H1 (cell line): ENCODE results near the gene CD151. TPM values are rescaled to one million over a fixed set of nuclear protein-coding genes. Genes with fewer than 3 reads are reported as not detected.

ENCODE experiments used
- CTCF ChIA-PET: fragments of 300-600 bp; sonication (Branson Sonifier 250); formaldehyde crosslinking; loops from one replicate; lab custom pipeline; 2021; ENCODE audit not compliant: partially characterized antibody; lab: Charles Lee
- POLR2A ChIA-PET: fragments of 300-600 bp; sonication (Branson Sonifier 250); formaldehyde crosslinking; loops from one replicate; lab custom pipeline; 2021; ENCODE audit warnings: inconsistent platforms; ENCODE audit not compliant: partially characterized antibody; lab: Charles Lee
- DNase-seq, 2 experiments: peaks; one replicate each; pipeline versions ENCODE4 v3.0.0 to v3.0.0-alpha.2; 2010 to 2022; ENCODE audit warnings: low spot score in 2 of 2, low read depth in 1 of 2, mixed read lengths in 1 of 2
- FAIRE-seq: peaks from 2 replicates; lab custom pipeline; 2011; peaks lifted over from hg19 to GRCh38; lab: Jason Lieb, UNC
- H2AFZ ChIP-seq: 2 replicates; pipeline ENCODE4 v1.8.1; 2012; ENCODE audit warnings: low read length, inconsistent platforms
- H2AK5ac ChIP-seq: 2 replicates; pipeline ENCODE4 v1.6.1; 2013; ENCODE audit warnings: low read depth, low read length
- H2BK120ac ChIP-seq: replicated peaks from 2 replicates; pipeline ENCODE3; 2013; ENCODE audit warnings: low read depth, low read length, inconsistent platforms
- H2BK12ac ChIP-seq: 2 replicates; pipeline ENCODE4 v1.6.1; 2013; ENCODE audit warnings: low read depth, low read length
- H2BK15ac ChIP-seq: 2 replicates; pipeline ENCODE4 v1.6.1; 2013; ENCODE audit warnings: low read length
- H2BK20ac ChIP-seq: 2 replicates; pipeline ENCODE4 v1.6.1; 2013; ENCODE audit warnings: low read length
- H2BK5ac ChIP-seq: 2 replicates; pipeline ENCODE4 v1.6.1; 2013; ENCODE audit warnings: low read depth, low read length
- H3K14ac ChIP-seq: 2 replicates; pipeline ENCODE4 v1.6.1; 2013; ENCODE audit warnings: inconsistent platforms; ENCODE audit not compliant: insufficient read length
- H3K18ac ChIP-seq: 2 replicates; pipeline ENCODE4 v1.6.1; 2013; ENCODE audit warnings: low read length; ENCODE audit errors: extremely low read depth
- H3K23ac ChIP-seq: 2 replicates; pipeline ENCODE4 v1.6.1; 2013; ENCODE audit warnings: inconsistent platforms; ENCODE audit not compliant: insufficient read length
- H3K23me2 ChIP-seq: 2 replicates; pipeline ENCODE4 v1.6.1; 2013; ENCODE audit warnings: low read depth, low read length
- H3K27ac ChIP-seq: 2 replicates; pipeline ENCODE4 v1.6.1; 2011; ENCODE audit warnings: low read depth, low read length, inconsistent platforms
- H3K27me3 ChIP-seq, 4 experiments: replicated peaks in 1 of 4; 1 replicate in 1 of 4; 2 replicates in 3 of 4; pipeline versions ENCODE4 v1.6.1 to v1.8.1; 2011 to 2013; ENCODE audit warnings: low read length in 3 of 4, mild to moderate bottlenecking in 3 of 4, inconsistent platforms in 2 of 4, mixed read lengths in 2 of 4, moderate library complexity in 1 of 4; ENCODE audit not compliant: control insufficient read depth in 3 of 4, insufficient read depth in 3 of 4; ENCODE audit errors: extremely low read depth in 1 of 4
- H3K36me3 ChIP-seq, 4 experiments: 2 replicates each; pipeline versions ENCODE4 v1.6.1 to v1.8.1; 2011 to 2013; ENCODE audit warnings: mild to moderate bottlenecking in 4 of 4, low read length in 3 of 4, moderate library complexity in 2 of 4, control low read depth in 1 of 4, inconsistent platforms in 1 of 4; ENCODE audit not compliant: insufficient read depth in 4 of 4, control insufficient read depth in 2 of 4
- H3K4ac ChIP-seq: replicated peaks from 2 replicates; pipeline ENCODE3; 2013; ENCODE audit warnings: low read length, low read depth, mixed read lengths, inconsistent platforms; ENCODE audit not compliant: insufficient read length
- H3K4me1 ChIP-seq, 4 experiments: replicated peaks in 1 of 4; 1 replicate in 1 of 4; 2 replicates in 3 of 4; pipeline versions ENCODE4 v1.6.1 to v1.8.1; 2011 to 2013; ENCODE audit warnings: low read length in 3 of 4, inconsistent platforms in 2 of 4, mixed read lengths in 1 of 4; ENCODE audit not compliant: insufficient read depth in 4 of 4, control insufficient read depth in 3 of 4
- H3K4me2 ChIP-seq, 2 experiments: 2 replicates each; pipeline versions ENCODE4 v1.6.1 to v1.8.1; 2011 to 2013; ENCODE audit warnings: low read depth in 2 of 2, low read length in 2 of 2, control low read depth in 1 of 2, inconsistent platforms in 1 of 2, mild to moderate bottlenecking in 1 of 2; ENCODE audit not compliant: insufficient read depth in 1 of 2
- H3K4me3 ChIP-seq, 4 experiments: fragments of 200-600, 300-600 bp in 1 of 4; sonication (generic), shearing (Covaris generic), sonication (Bioruptor Twin) in 1 of 4; 2 replicates each; pipeline versions ENCODE4 v1.5.1 to v1.8.1; 2011 to 2016; ENCODE audit warnings: low read length in 4 of 4, low read depth in 3 of 4, control low read depth in 2 of 4, inconsistent platforms in 2 of 4, mild to moderate bottlenecking in 2 of 4, mixed read lengths in 1 of 4, moderate library complexity in 1 of 4; ENCODE audit not compliant: insufficient read depth in 2 of 4; ENCODE audit errors: extremely low read depth in 1 of 4
- H3K56ac ChIP-seq: replicated peaks from 2 replicates; pipeline ENCODE3; 2013; ENCODE audit warnings: low read depth, mild to moderate bottlenecking, mixed read lengths, low read length, inconsistent platforms; ENCODE audit not compliant: insufficient read length
- H3K79me1 ChIP-seq: 2 replicates; pipeline ENCODE4 v1.6.1; 2013; ENCODE audit warnings: low read depth, low read length, control low read depth
- H3K79me2 ChIP-seq, 2 experiments: 2 replicates each; pipeline versions ENCODE4 v1.6.1 to v1.8.1; 2012 to 2013; ENCODE audit warnings: low read length in 2 of 2, mild to moderate bottlenecking in 2 of 2, inconsistent platforms in 1 of 2; ENCODE audit not compliant: insufficient read depth in 2 of 2, control insufficient read depth in 1 of 2
- H3K9ac ChIP-seq, 4 experiments: replicated peaks in 1 of 4; 1 replicate in 1 of 4; 2 replicates in 3 of 4; pipeline versions ENCODE4 v1.6.1 to v1.8.1; 2011 to 2013; ENCODE audit warnings: low read depth in 3 of 4, low read length in 3 of 4, control low read depth in 2 of 4, mild to moderate bottlenecking in 2 of 4, moderate library complexity in 2 of 4, inconsistent platforms in 1 of 4; ENCODE audit errors: extremely low read depth in 1 of 4
- H3K9me3 ChIP-seq, 2 experiments: 2 replicates each; pipeline versions ENCODE4 v1.6.1 to v1.8.1; 2012 to 2013; ENCODE audit warnings: mild to moderate bottlenecking in 2 of 2, moderate library complexity in 2 of 2, control low read depth in 1 of 2, inconsistent platforms in 1 of 2, low read depth in 1 of 2, low read length in 1 of 2, mixed read lengths in 1 of 2; ENCODE audit not compliant: insufficient read depth in 2 of 2
- H4K20me1 ChIP-seq, 2 experiments: replicated peaks in 1 of 2; 2 replicates each; pipeline versions ENCODE3 to v1.8.1; 2011 to 2013; ENCODE audit warnings: inconsistent platforms in 2 of 2, low read length in 2 of 2, mild to moderate bottlenecking in 1 of 2; ENCODE audit not compliant: insufficient read depth in 2 of 2, control insufficient read depth in 1 of 2
- H4K5ac ChIP-seq: 2 replicates; pipeline ENCODE4 v1.6.1; 2013; ENCODE audit warnings: low read length, low read depth, mixed read lengths, inconsistent platforms; ENCODE audit not compliant: insufficient read length
- H4K8ac ChIP-seq: 2 replicates; pipeline ENCODE4 v1.8.0; 2013; ENCODE audit warnings: mild to moderate bottlenecking, moderate library complexity, low read length, inconsistent platforms; ENCODE audit not compliant: insufficient read depth; ENCODE audit errors: extremely low read depth
- H4K91ac ChIP-seq: replicated peaks from 2 replicates; pipeline ENCODE3; 2013; ENCODE audit warnings: low read length, mixed read lengths, inconsistent platforms; ENCODE audit not compliant: insufficient read length
- ATF2 ChIP-seq: IDR thresholded peaks from 2 replicates; pipeline ENCODE4 v1.6.1; 2012; ENCODE audit warnings: low read length, inconsistent platforms
- ATF3 ChIP-seq: IDR thresholded peaks from 2 replicates; pipeline ENCODE4 v1.6.1; 2011; ENCODE audit warnings: low read depth, mild to moderate bottlenecking, low read length; ENCODE audit not compliant: insufficient read depth
- CBX8 ChIP-seq: fragments of 300-800, 300-1000 bp; sonication (generic); IDR thresholded peaks from 2 replicates; pipeline ENCODE4 v1.7.1; 2016; ENCODE audit warnings: low read depth, low read length, borderline replicate concordance
- EP300 ChIP-seq, 2 experiments: IDR thresholded peaks; 1 replicate in 1 of 2; 2 replicates in 1 of 2; pipeline ENCODE4 v1.6.1; 2011 to 2012; ENCODE audit warnings: low read depth in 2 of 2, low read length in 2 of 2, mild to moderate bottlenecking in 2 of 2, borderline replicate concordance in 1 of 2, inconsistent platforms in 1 of 2, moderate library complexity in 1 of 2
- JUN ChIP-seq: IDR thresholded peaks from 2 replicates; pipeline ENCODE4 v1.6.1; 2011; ENCODE audit warnings: low read depth, mild to moderate bottlenecking, improper control_type of control experiment, low read length
- RFX5 ChIP-seq: IDR thresholded peaks from 2 replicates; pipeline ENCODE4 v1.6.1; 2011; ENCODE audit warnings: low read depth, low read length, improper control_type of control experiment, borderline replicate concordance
- SP1 ChIP-seq: IDR thresholded peaks from 2 replicates; pipeline ENCODE4 v1.6.1; 2011; ENCODE audit warnings: low read depth, low read length
- SRF ChIP-seq: IDR thresholded peaks from 2 replicates; pipeline ENCODE4 v1.6.1; 2011; ENCODE audit warnings: mild to moderate bottlenecking, low read depth, low read length, moderate library complexity
- TAF1 ChIP-seq: IDR thresholded peaks from 2 replicates; pipeline ENCODE4 v1.6.1; 2011; ENCODE audit warnings: mild to moderate bottlenecking, low read depth, low read length
- YY1 ChIP-seq: IDR thresholded peaks from 2 replicates; pipeline ENCODE4 v1.6.1; 2011; ENCODE audit warnings: low read depth, mild to moderate bottlenecking, low read length
- WGBS, 2 experiments: shearing (Covaris generic) in 1 of 2; methylation state at CpG; one replicate each; pipeline versions ENCODE4 v1.1.6 to v1.1.7; 2013 to 2015; ENCODE audit warnings: low lambda C conversion rate in 2 of 2, mixed read lengths in 2 of 2, inconsistent platforms in 1 of 2, low coverage in 1 of 2, missing lambda C conversion rate in 1 of 2; ENCODE audit not compliant: insufficient replicate concordance in 2 of 2, insufficient coverage in 1 of 2, insufficient read length in 1 of 2; ENCODE audit errors: extremely low coverage in 1 of 2, missing lambda C conversion rate in 1 of 2; 5-methylcytosine and 5-hydroxymethylcytosine counted together
- polyA plus RNA-seq, 7 experiments: library from polyadenylated mRNA; depleted of rRNA in 3 of 7; stranded (reverse) in 5 of 7; unstranded in 2 of 7; fragments of >200 nt in 5 of 7; fragments of 200-250 nt in 2 of 7; gene quantifications; 1 replicate in 5 of 7; 2 replicates in 1 of 7; 4 replicates in 1 of 7; pipeline versions ENCODE4 v1.2.1 to v1.2.3, GENCODE V29; 2011 to 2013; ENCODE audit warnings: missing spikeins in 2 of 7, mixed read lengths in 2 of 7
- total RNA-seq: library from RNA; stranded (reverse); fragmentation: NEBNext Ultra II Directional; extraction: Animal tissue kit (Norgen Biotek cat#: 25700); gene quantifications from 2 replicates; pipeline ENCODE4 v1.2.1, GENCODE V29; 2021

The CD151 gene
- total and polyA plus RNA-seq, 2 of the 8 experiments (the other 6 are each of a cell fraction or from before 2014, with no cell fraction given), result 101 to 212 TPM

- no peak overlapping the region for H4K8ac ChIP-seq
- ChIA-PET CTCF (interaction anchor here (0.6 to 10.5 kb wide), 10 partner anchors 9 to 196 kb away, joined by 3 to 74 read pairs (median 4); partner anchors contain the start of gene TSPAN4), POLR2A (interaction anchor here (0.8 to 13.8 kb wide), 7 partner anchors 9 to 39 kb away, joined by 3 to 234 read pairs (median 8); partner anchors contain the start of genes CD151, POLR2L and TSPAN4)
- no peak overlapping the region for H2BK5ac ChIP-seq
- H3K14ac ChIP-seq, result no peak overlapping the region
- H3K23ac ChIP-seq, result no peak overlapping the region
- H2BK120ac ChIP-seq, result no peak overlapping the region
- 0 out of 2 replicates have a peak overlapping the region, but pooled peaks have one; percentile 46 for H2BK15ac ChIP-seq
- no peak overlapping the region for H3K27ac ChIP-seq
- H2BK12ac ChIP-seq, result no peak overlapping the region
- H3K56ac ChIP-seq, result no peak overlapping the region
- H3K4me2 ChIP-seq, result no peak overlapping the region
- H3K9me3 ChIP-seq, result no peaks in the 10 kb centered on the region
- H3K4me3 ChIP-seq, result no peak overlapping the region
- H2AFZ ChIP-seq, result no peak overlapping the region
- no peak for DNase-seq
- no peak overlapping the region for H4K91ac ChIP-seq
- H3K9ac ChIP-seq, result no peak overlapping the region
- peaks cover 0 to 2% (median under 1%) of the 10 kb centered on the region in 4 experiments; a peak in 3 of 7 replicates for H3K27me3 ChIP-seq
- H3K79me2 ChIP-seq, result no peaks in the 10 kb centered on the region; a peak in 1 of 4 replicates
- H2BK20ac ChIP-seq, result no peak overlapping the region
- no peak overlapping the region for H3K18ac ChIP-seq
- no peak overlapping the region for H3K4ac ChIP-seq
- no peak overlapping the region for H2AK5ac ChIP-seq
- FAIRE-seq, result no peak
- no peak overlapping the region for H4K5ac ChIP-seq
- peaks cover 24 to 56% of the 10 kb centered on the region in 2 experiments for H4K20me1 ChIP-seq
- H3K79me1 ChIP-seq, result peaks cover 5% of the 10 kb centered on the region
- WGBS, 2 experiments, result 94% methylated on average over 15 of the region's 20 CpGs; no CpG with 5 or more reads in 1 of the 2 experiments
- no peaks in the 10 kb centered on the region for H3K36me3 ChIP-seq
- peaks cover 13% of the 10 kb centered on the region; the same call in 1 of the 2 replicates for H3K23me2 ChIP-seq
- H3K4me1 ChIP-seq, result peaks cover 0 to 22% (median 18%) of the 10 kb centered on the region in 4 experiments; a peak in 6 of 7 replicates
- no peak for TF ChIP-seq CBX8
- no peak for TF ChIP-seq JUN
- no peak for TF ChIP-seq ATF2
- TF ChIP-seq EP300 (IDR thresholded peaks at IDR 0.05; ENCODE audit: borderline replicate concordance in 1 of 2, low read depth in 2 of 2, low read length in 2 of 2), result no peak
- TF ChIP-seq SP1, result no peak
- no peak for TF ChIP-seq RFX5
- TF ChIP-seq YY1, result no peak
- no peak for TF ChIP-seq SRF
- TF ChIP-seq ATF3, result no peak
- no peak for TF ChIP-seq TAF1
Measured at GRCh38 chr11:854601-855329, 22.0 kb downstream of the CD151 start.
